Iris pigment epithelial cell (primary cell): ENCODE measurements around the gene ZNF296.

Experiments
- DNase-seq: peaks from one replicate; pipeline ENCODE4 v3.0.0-alpha.2; 2011; ENCODE audit warnings: low read depth

Gene ZNF296

DNA sequence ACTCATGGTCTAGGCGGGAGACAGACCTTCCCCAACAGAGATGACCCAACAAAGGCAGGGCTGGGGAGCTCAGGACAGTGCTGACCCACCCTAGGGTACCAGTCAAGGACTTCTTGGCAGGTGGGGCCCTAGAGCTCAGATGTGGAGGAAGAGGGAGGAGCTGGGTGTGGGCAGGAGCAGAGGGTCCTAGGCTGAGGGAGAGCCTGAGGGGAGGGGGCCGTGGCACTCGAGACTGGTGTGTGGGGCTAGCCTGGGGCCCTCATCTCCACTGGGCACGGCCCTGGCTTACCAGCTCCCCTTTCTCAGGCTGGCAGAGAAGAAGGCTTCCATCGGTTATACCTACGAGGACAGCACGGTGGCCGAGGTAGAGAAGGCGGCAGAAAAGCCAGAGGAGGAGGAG lies 18.8 kb downstream of the ZNF296 start:
- no peak for DNase-seq

DNA sequence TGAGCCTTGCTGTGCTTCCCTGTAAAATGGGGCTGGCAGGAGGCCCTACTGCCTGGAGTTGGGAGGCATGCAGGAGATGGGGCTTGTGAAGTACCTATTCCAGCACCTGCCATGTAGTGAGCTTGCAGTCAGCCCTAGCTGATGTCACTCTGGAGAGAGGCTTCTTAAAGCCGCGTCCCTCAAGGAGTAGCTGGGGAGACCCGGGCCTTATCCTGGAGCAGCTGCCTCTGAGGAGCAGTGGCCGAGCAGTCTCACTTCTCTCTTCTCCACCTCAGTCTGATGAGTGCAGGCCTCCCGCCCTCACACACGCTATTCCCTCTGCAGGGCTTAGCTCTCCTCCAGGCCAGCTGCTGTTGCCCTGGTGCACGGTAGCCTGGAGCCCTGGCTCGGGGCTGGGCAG lies 19.4 kb downstream of the ZNF296 start:
- DNase-seq: no peak

- no peak for DNase-seq
Observed at GRCh38 chr19:45051929-45052579, 24.2 kb downstream of the ZNF296 start.

- no peak for DNase-seq
Observed at GRCh38 chr19:45050036-45050435, 26.2 kb downstream of the ZNF296 start.

- DNase-seq: no peak
Observed at GRCh38 chr19:45049073-45049736, 27.1 kb downstream of the ZNF296 start.

DNA sequence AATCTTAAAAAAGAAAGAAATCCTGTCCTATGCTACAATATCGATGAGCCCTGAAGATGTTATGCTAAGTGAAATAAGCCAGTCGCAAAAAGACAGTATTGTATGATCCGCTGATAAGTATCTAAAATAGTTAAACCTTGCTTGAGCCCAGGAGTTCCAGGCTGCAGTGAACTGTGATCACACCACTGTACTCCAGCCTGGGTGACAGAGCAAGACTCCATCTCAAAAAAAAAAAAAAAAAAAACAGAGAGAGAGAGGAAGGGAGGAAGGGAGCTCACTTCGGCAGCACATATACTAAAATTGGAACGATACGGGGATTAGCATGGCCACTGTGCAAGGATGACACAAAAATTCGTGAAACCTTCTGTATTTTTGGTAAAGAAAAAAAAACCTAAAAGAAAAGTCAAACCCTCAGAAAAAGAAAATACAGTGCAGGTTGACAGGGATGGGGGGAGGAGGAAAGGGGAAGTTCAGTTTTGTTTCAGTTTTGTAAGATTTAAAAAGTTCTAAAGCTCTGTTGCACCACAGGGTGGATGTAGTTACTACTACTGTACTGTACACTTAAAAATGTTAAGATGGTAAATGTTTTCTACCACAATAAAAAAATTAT lies 29.0 kb downstream of the ZNF296 start:
- no peak for DNase-seq

- no peak for DNase-seq
Observed at GRCh38 chr19:45046355-45046754, 29.9 kb downstream of the ZNF296 start.

DNA sequence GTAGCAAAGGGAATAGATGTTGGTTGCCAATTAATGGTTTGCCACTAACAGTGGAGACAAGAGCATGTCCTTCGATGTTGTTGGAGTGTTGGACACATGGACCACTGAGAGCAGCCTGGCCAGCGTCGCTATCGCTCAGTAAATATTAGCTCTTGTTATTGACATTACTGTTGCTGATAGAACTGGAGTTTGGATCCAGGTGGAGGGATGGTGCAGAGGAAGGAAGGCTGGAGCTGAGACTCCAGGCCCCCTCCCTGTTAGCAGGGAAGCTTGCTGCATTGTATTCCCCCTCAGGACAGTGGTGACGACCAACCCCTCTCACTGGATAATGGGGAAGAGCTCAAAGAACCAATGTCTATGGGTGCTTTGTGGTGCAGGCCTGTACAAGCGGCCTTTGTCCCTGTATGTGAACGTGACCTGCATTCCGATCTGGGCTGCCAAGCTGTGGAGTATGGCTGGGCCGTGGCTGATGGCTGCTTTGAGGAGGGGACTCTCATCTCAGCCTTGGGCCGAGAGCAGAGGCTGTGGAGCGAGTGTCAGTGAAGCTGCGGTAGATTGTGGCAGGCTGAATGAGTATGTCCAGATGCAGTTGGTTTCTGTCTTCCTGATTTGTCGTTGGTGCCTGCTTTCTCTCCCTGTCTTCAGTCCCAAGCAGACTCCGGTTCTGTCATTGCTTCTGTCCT lies 30.5 kb downstream of the ZNF296 start:
- DNase-seq: no peak

DNA sequence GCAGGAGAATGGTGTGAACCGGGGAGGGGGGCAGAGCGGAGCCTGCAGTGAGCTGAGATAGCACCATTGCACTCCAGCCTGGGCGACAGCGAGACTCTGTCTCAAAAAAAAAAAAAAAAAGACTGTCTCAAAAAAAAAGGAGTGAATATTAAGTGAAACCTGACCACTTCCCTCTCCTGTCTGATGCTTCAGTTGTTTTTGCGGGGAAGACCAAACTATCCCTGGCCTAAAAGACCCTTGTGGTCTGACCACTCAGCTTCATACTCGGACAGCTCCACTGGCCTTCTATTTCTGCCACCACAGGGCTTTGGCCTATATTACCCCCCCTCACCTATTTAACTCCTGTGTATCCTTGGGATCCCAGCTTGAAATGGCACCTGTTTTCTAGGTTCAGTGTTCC lies 35.2 kb downstream of the ZNF296 start:
- no peak for DNase-seq

GRCh38 chr19:45040059-45040771 lies 36.1 kb downstream of the ZNF296 start:
- DNase-seq: no peak

- DNase-seq: peak; percentile 92
Observed at GRCh38 chr19:45038931-45039893, 37.1 kb downstream of the ZNF296 start, which contains the start of gene CLASRP. Gene CLASRP (plus strand): TSS chr19:45039045. CDS start chr19:45040213, 1,168 bp downstream.

- no peak for DNase-seq
Observed at GRCh38 chr19:45037393-45038169, 38.7 kb downstream of the ZNF296 start.

GRCh38 chr19:45035755-45036154 lies 40.5 kb downstream of the ZNF296 start:
- DNase-seq: no peak

DNA sequence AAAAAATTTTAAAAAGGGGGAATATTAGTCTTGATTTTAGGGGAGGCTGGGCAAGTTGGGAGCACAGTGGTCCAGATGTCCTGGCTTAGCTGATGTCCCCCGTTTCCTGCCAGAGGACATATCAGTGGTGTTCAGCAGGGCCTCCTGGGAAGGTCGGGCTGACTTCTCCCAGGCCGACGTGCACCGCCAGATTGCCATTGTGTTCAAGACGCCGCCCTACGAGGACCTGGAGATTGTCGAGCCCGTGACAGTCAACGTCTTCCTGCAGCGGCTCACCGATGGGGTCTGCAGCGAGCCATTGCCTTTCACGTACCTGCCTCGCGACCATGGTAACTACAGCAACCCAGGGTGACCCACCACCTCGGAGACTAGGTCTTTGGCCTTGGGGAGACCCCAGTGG lies 43.9 kb downstream of the ZNF296 start:
- no peak for DNase-seq

GRCh38 chr19:45030825-45031224 lies 45.5 kb downstream of the ZNF296 start:
- DNase-seq: no peak

GRCh38 chr19:45027371-45027770 lies 48.9 kb downstream of the ZNF296 start:
- no peak for DNase-seq

- DNase-seq: no peak
Observed at GRCh38 chr19:45025264-45025663, 51.0 kb downstream of the ZNF296 start.

- no peak for DNase-seq
Observed at GRCh38 chr19:45023048-45023447, 53.2 kb downstream of the ZNF296 start.

DNA sequence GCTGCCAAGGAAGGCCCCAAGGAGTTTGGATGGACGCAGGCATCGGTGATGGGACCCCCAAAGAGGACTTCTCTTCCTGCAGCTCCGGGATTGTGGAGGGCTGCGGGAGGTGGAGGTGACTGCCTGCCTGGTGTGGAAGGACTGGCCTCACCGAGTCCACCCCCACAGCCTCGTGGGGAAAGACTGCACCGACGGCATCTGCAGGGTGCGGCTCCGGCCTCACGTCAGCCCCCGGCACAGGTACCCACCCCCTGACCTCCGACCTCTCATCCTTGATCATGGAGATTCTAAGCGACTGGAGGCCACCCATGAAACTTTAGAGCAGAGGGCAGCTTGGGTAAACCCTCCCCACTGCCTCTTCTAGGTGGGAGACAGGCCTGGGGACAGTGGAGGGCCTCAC lies 54.3 kb downstream of the ZNF296 start:
- no peak for DNase-seq
